Heart right ventricle (tissue), 16 donors: ENCODE results near the gene FBF1. TPM values are rescaled to one million over a fixed set of nuclear protein-coding genes. Genes with fewer than 3 reads are reported as not detected.
"Not testable (repeated sequence)": the region's sequence is repeated elsewhere in the genome, so short reads cannot be mapped to it uniquely, and the experiment has no call there.

Experiments used
- ATAC-seq, 8 donors: fragments of 200-7000 bp; cut with Tn5 transposase; one replicate each; pipeline ENCODE4 v1.9.1; 2020; ENCODE audit warnings: mild to moderate bottlenecking in 8 of 8, moderate library complexity in 8 of 8, moderate number of reproducible peaks in 1 of 8
- DNase-seq, 2 donors: peaks; one replicate each; pipeline ENCODE4 v3.0.0-alpha.2; 2020
- H3K27ac ChIP-seq, 10 donors: fragments of 200-600 bp; sonication (generic) in 2 of 10; one replicate each; pipeline versions ENCODE4 v1.5.0 to v1.8.0; 2020 to 2022; ENCODE audit warnings: mild to moderate bottlenecking in 3 of 10
- H3K27me3 ChIP-seq, 7 donors: fragments of 200-600 bp; one replicate each; pipeline ENCODE4 v1.8.0; 2021 to 2022; ENCODE audit warnings: mild to moderate bottlenecking in 2 of 7
- H3K36me3 ChIP-seq, 9 donors: fragments of 200-600 bp; sonication (generic) in 1 of 9; one replicate each; pipeline versions ENCODE4 v1.5.0 to v1.8.0; 2020 to 2022; ENCODE audit warnings: mild to moderate bottlenecking in 2 of 9
- H3K4me1 ChIP-seq, 9 donors: fragments of 200-600 bp; sonication (generic) in 1 of 9; one replicate each; pipeline versions ENCODE4 v1.5.0 to v1.8.0; 2020 to 2022; ENCODE audit warnings: mild to moderate bottlenecking in 4 of 9
- H3K4me3 ChIP-seq, 10 donors: fragments of 200-600 bp; sonication (generic) in 2 of 10; one replicate each; pipeline versions ENCODE4 v1.5.0 to v1.8.0; 2020 to 2022; ENCODE audit warnings: mild to moderate bottlenecking in 7 of 10, moderate library complexity in 2 of 10
- H3K9me3 ChIP-seq, 11 donors: fragments of 200-600 bp in 10 of 11; sonication (generic) in 2 of 11; one replicate each; pipeline versions ENCODE4 v1.5.0 to v1.8.0; 2013 to 2022; ENCODE audit warnings: mild to moderate bottlenecking in 2 of 11, control low read depth in 1 of 11, moderate library complexity in 1 of 11
- CTCF ChIP-seq, 9 donors: fragments of 200-600 bp; sonication (generic) in 2 of 9; IDR thresholded peaks; one replicate each; pipeline versions ENCODE4 v1.5.0 to v1.8.0; 2021 to 2022; ENCODE audit warnings: antibody characterized with exemption in 9 of 9, mild to moderate bottlenecking in 5 of 9, moderate library complexity in 1 of 9
- WGBS, 2 donors: extraction: QIAGEN DNeasy Blood & Tissue Kit; methylation state at CpG; one replicate each; pipeline ENCODE4 v1.1.7; 2013; ENCODE audit warnings: inconsistent platforms in 1 of 2; 5-methylcytosine and 5-hydroxymethylcytosine counted together
- intact Hi-C, 10 donors: fragments of 100-400 bp; cut with DNase I; formaldehyde crosslinking; loops; one replicate each; pipeline versions ENCODE4 v1.11.1 to v1.14.2; 2022
- polyA plus RNA-seq, 2 donors: library from polyadenylated mRNA; stranded (reverse); fragments of 200-250 nt; gene quantifications; one replicate each; pipeline ENCODE4 v1.2.3, GENCODE V29; 2013
- total RNA-seq, 10 donors: library from RNA; stranded (reverse); fragmentation: NEBNext Ultra II Directional in 3 of 10; extraction: Animal tissue kit (Norgen Biotek cat#: 25700) in 3 of 10; gene quantifications; one replicate each; pipeline versions ENCODE4 v1.2.1 to v1.2.4, GENCODE V29; 2021 to 2023
- donor health status: Arrhythmogenic right ventricular cardiomyopathy.
- donor health status: ischemic (EF 13 %, LVEDD 7.1; RV severe dilation, severe dysfunction).
- donor health status: healthy with polysubstance abuse.
- donor health status: DM: no; HTN: yes; CAD: no.
- donor health status: DM: no; HTN: no; CAD: no.
- donor health status: ischemic (EF 25% LVEDD 6.9; RV normal size, moderate dysfunction).
- donor health status: ischemic (EF 25% LVEDD 5.7; RV mildly dilated, moderate dysfunction).
- donor health status: healthy.
- donor health status: DM: yes; HTN: yes; CAD: no.
- donor health status: Ischemic cardiomyopathy.
- donor health status: ischemic (EF 35%, LVEDD 5.7; RV mildly dilated, moderate dysfunction).
- donor health status: nonischemic (EF 11% LVEDD 7.7; RV severe dilation, severe dysfunction).
- donor health status: DM: yes; HTN: yes; CAD: no.
- donor health status: PGD.
- donor health status: ischemic (EF 29% LVEDD 5.4; RV normal size, mild dysfunction).
- donor health status: nonischemic (EF 23%, LVEDD 6.1; RV moderate dilation, normal function).

FBF1 gene
- total and polyA plus RNA-seq, 12 donors = 1.6 to 8.3 (median 2.8) TPM

- intact Hi-C loops, ATAC-seq, H3K9me3 ChIP-seq, DNase-seq, H3K36me3 ChIP-seq, H3K27me3 ChIP-seq: not testable (repeated sequence)
- 84 to 86% methylated on average over 4 of the region's 4 CpGs for WGBS, 2 donors
- H3K27ac ChIP-seq = peak overlapping the region in 9 of 10 donors; percentile 53 to 82 (median 73)
- H3K4me3 ChIP-seq = peak overlapping the region in 1 of 10 donors; percentile 2
- peaks cover 11 to 42% (median 30%) of the 10 kb centered on the region in 9 donors for H3K4me1 ChIP-seq
Measured at GRCh38 chr17:75864887-75865286, 76.0 kb downstream of the FBF1 start.

- Histone ChIP-seq H3K4me3 (peak overlapping the region in 1 of 10 donors; percentile 2), H3K4me1 (peaks cover 11 to 39% (median 27%) of the 10 kb centered on the region in 9 donors), H3K36me3 (no peaks in the 10 kb centered on the region), H3K27me3 (no peaks in the 10 kb centered on the region), H3K27ac (peak overlapping the region in 9 of 10 donors; percentile 53 to 82 (median 73)), H3K9me3 (no peaks in the 10 kb centered on the region)
- intact Hi-C loops = no loop called here
- peak in 2 of 9 donors; percentile 22 to 28 for TF ChIP-seq CTCF (IDR thresholded peaks at IDR 0.05)
- ATAC-seq (peak; percentile 78 to 97 (median 92)), DNase-seq (peak; percentile 65 to 84)
- 23 to 39% methylated on average over 8 of the region's 8 CpGs for WGBS, 2 donors
Measured at GRCh38 chr17:75864448-75864871, 76.4 kb downstream of the FBF1 start.

DNA sequence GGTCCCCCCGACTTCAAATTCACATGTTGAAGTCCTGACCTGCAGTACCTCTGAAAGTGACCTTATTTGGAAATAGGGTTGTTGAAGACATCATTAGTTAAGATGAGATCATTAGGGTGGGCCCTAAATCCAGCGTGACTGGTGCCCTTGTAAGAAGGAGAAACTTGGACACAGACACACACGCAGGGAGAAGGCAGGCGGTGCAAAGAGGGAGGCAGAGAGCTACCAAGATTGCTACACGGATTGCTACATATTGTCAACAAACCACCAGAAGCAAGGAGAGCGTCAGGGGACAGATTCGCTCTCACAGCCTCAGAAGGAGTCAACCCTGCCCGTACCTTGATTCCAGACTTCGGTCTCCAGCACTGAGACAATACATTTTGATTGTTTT is 78.9 kb downstream of the FBF1 start:
- Histone ChIP-seq H3K4me1 (peaks cover 11 to 48% (median 30%) of the 10 kb centered on the region in 9 donors), H3K36me3 (no peaks in the 10 kb centered on the region), H3K4me3 (no peak overlapping the region), H3K27ac (no peak overlapping the region), H3K9me3 (no peaks in the 10 kb centered on the region), H3K27me3 (no peaks in the 10 kb centered on the region)
- ATAC-seq (peak in 1 of 8 donors; percentile 61), DNase-seq (no peak)
- no peak for TF ChIP-seq CTCF (IDR thresholded peaks at IDR 0.05)
- intact Hi-C loops = no loop called here
- 83% methylated on average over 9 of the region's 9 CpGs for WGBS, 2 donors

Other genes starting within 250 kb of the FBF1 start
- gene ITGB4, start 219.6 kb downstream of the FBF1 start, total RNA-seq = 10 to 100 TPM in 2 of 10 donors, 1 to 10 TPM in 8; 4.7 to 11.3 (median 9.0) TPM
- gene ITGB4, start 219.6 kb downstream of the FBF1 start, polyA plus RNA-seq = 10 to 100 TPM in 1 of 2 donors, 1 to 10 TPM in 1; 4.6 to 17.0 TPM
- gene GALK1, start 175.8 kb downstream of the FBF1 start, total RNA-seq = 10 to 100 TPM in 6 of 10 donors, 1 to 10 TPM in 4; 5.2 to 26.4 (median 11.3) TPM
- gene GALK1, start 175.8 kb downstream of the FBF1 start, polyA plus RNA-seq = 10 to 100 TPM; 29.2 to 44.6 TPM
- gene UNK, start 156.2 kb downstream of the FBF1 start, total RNA-seq = 10 to 100 TPM; 11.6 to 19.1 (median 14.7) TPM
- gene UNK, start 156.2 kb downstream of the FBF1 start, polyA plus RNA-seq = 10 to 100 TPM; 12.9 to 21.3 TPM
- 10 to 100 TPM in 3 of 10 donors, 1 to 10 TPM in 7; 5.5 to 20.7 (median 8.5) TPM for gene UNC13D, start 96.6 kb downstream of the FBF1 start, total RNA-seq
- gene UNC13D, start 96.6 kb downstream of the FBF1 start, polyA plus RNA-seq = 10 to 100 TPM in 1 of 2 donors, 1 to 10 TPM in 1; 3.0 to 12.6 TPM
- gene WBP2, start 85.7 kb downstream of the FBF1 start, total RNA-seq = 100 to 1,000 TPM; 130 to 210 (median 173) TPM
- 100 to 1,000 TPM; 155 to 205 TPM for gene WBP2, start 85.7 kb downstream of the FBF1 start, polyA plus RNA-seq
- 10 to 100 TPM in 9 of 10 donors, 1 to 10 TPM in 1; 9.3 to 53.1 (median 21.5) TPM for gene TRIM47, start 62.5 kb downstream of the FBF1 start, total RNA-seq
- gene TRIM47, start 62.5 kb downstream of the FBF1 start, polyA plus RNA-seq = 10 to 100 TPM; 22.4 to 48.7 TPM
- gene TRIM65, start 44.1 kb downstream of the FBF1 start, total RNA-seq = 10 to 100 TPM in 1 of 10 donors, 1 to 10 TPM in 9; 5.1 to 12.7 (median 8.9) TPM
- 10 to 100 TPM in 1 of 2 donors, 1 to 10 TPM in 1; 5.6 to 16.7 TPM for gene TRIM65, start 44.1 kb downstream of the FBF1 start, polyA plus RNA-seq
- gene MRPL38, start 36.2 kb downstream of the FBF1 start, total RNA-seq = 100 to 1,000 TPM in 4 of 10 donors, 10 to 100 TPM in 6; 89.6 to 144 (median 96.5) TPM
- gene MRPL38, start 36.2 kb downstream of the FBF1 start, polyA plus RNA-seq = 100 to 1,000 TPM in 1 of 2 donors, 10 to 100 TPM in 1; 86.0 to 160 TPM
- 100 to 1,000 TPM in 1 of 10 donors, 10 to 100 TPM in 9; 76.0 to 105 (median 94.0) TPM for gene ACOX1, start 38.1 kb upstream of the FBF1 start, total RNA-seq
- 10 to 100 TPM; 11.1 to 45.8 TPM for gene ACOX1, start 38.1 kb upstream of the FBF1 start, polyA plus RNA-seq
- 10 to 100 TPM in 3 of 10 donors, 1 to 10 TPM in 7; 4.4 to 13.3 (median 9.0) TPM for gene TEN1, start 38.2 kb upstream of the FBF1 start, total RNA-seq
- gene TEN1, start 38.2 kb upstream of the FBF1 start, polyA plus RNA-seq = 10 to 100 TPM; 19.5 to 20.1 TPM
- gene CDK3, start 59.8 kb upstream of the FBF1 start, total RNA-seq = 1 to 10 TPM in 7 of 10 donors, under 1 TPM in 3; 0.52 to 2.2 (median 1.3) TPM
- gene CDK3, start 59.8 kb upstream of the FBF1 start, polyA plus RNA-seq = 10 to 100 TPM in 1 of 2 donors, 1 to 10 TPM in 1; 2.4 to 11.3 TPM
- gene EVPL, start 86.3 kb upstream of the FBF1 start, total RNA-seq = under 1 TPM in 4 of 10 donors, not detected in 6; 0.04 to 0.31 (median 0.05) TPM
- under 1 TPM; 0.04 to 0.07 TPM for gene EVPL, start 86.3 kb upstream of the FBF1 start, polyA plus RNA-seq
- gene SRP68, start 131.5 kb upstream of the FBF1 start, total RNA-seq = 10 to 100 TPM; 53.6 to 69.7 (median 63.1) TPM
- gene SRP68, start 131.5 kb upstream of the FBF1 start, polyA plus RNA-seq = 10 to 100 TPM; 26.2 to 62.1 TPM
- gene GALR2, start 133.7 kb upstream of the FBF1 start, total RNA-seq = not detected
- gene GALR2, start 133.7 kb upstream of the FBF1 start, polyA plus RNA-seq = under 1 TPM in 1 of 2 donors, not detected in 1; 0.10 TPM
- not detected for gene ZACN, start 138.1 kb upstream of the FBF1 start, total RNA-seq
- gene ZACN, start 138.1 kb upstream of the FBF1 start, polyA plus RNA-seq = 1 to 10 TPM; 1.1 to 1.6 TPM
- gene EXOC7, start 162.7 kb upstream of the FBF1 start, total RNA-seq = 10 to 100 TPM; 66.4 to 97.5 (median 87.9) TPM
- gene EXOC7, start 162.7 kb upstream of the FBF1 start, polyA plus RNA-seq = 10 to 100 TPM; 37.9 to 55.6 TPM
- gene FOXJ1, start 200.2 kb upstream of the FBF1 start, total RNA-seq = not detected
- under 1 TPM in 1 of 2 donors, not detected in 1; 0.03 TPM for gene FOXJ1, start 200.2 kb upstream of the FBF1 start, polyA plus RNA-seq